ENCODE results near the gene PFKL.

Gene PFKL

DNA sequence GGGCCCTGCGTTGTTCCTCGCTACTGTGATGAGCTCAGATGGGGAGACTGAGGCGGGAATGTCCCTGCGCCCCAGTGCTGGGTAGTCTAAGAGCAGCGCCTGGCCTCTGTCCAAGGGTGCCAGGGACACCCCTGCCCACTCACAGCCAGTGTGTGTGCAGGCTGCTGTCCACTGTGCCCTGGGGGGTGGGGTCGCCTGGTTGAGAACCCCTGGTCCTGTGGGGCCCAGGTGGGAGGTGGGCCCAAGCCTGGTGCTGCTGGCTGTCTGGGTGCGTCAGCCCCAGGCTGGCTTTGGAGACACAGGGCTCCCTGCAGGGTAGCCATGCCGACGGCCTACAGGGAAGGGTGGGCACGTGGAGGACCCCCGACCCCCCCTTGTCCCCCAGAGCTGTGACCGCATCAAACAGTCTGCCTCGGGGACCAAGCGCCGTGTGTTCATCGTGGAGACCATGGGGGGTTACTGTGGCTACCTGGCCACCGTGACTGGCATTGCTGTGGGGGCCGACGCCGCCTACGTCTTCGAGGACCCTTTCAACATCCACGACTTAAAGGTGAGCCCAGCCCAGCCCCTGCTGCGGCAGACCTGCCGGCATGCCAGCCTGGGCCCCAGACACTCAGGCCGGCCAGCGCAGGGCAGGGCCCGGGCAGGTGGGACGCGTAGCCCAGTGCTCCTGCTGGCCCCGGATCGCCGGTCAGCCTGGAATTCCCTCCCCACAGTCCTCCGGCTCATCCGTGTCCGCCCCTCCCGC is 24.4 kb downstream of the PFKL start:
- TF ChIP-seq RAD21 (IDR thresholded peaks at IDR 0.05; ENCODE audit: low read depth): no peak
- TF ChIP-seq TEAD4 (IDR thresholded peaks at IDR 0.05): no peak
- no peak for TF ChIP-seq CREB1 (IDR thresholded peaks at IDR 0.05; ENCODE audit: low read depth)
- no peak for TF ChIP-seq FOXM1 (IDR thresholded peaks at IDR 0.05; ENCODE audit: borderline replicate concordance, low read depth)
- TF ChIP-seq CEBPB (IDR thresholded peaks at IDR 0.05): no peak
- no peak for TF ChIP-seq ZBTB7A (IDR thresholded peaks at IDR 0.05; ENCODE audit: low read depth)
- TF ChIP-seq, protein P1, sequence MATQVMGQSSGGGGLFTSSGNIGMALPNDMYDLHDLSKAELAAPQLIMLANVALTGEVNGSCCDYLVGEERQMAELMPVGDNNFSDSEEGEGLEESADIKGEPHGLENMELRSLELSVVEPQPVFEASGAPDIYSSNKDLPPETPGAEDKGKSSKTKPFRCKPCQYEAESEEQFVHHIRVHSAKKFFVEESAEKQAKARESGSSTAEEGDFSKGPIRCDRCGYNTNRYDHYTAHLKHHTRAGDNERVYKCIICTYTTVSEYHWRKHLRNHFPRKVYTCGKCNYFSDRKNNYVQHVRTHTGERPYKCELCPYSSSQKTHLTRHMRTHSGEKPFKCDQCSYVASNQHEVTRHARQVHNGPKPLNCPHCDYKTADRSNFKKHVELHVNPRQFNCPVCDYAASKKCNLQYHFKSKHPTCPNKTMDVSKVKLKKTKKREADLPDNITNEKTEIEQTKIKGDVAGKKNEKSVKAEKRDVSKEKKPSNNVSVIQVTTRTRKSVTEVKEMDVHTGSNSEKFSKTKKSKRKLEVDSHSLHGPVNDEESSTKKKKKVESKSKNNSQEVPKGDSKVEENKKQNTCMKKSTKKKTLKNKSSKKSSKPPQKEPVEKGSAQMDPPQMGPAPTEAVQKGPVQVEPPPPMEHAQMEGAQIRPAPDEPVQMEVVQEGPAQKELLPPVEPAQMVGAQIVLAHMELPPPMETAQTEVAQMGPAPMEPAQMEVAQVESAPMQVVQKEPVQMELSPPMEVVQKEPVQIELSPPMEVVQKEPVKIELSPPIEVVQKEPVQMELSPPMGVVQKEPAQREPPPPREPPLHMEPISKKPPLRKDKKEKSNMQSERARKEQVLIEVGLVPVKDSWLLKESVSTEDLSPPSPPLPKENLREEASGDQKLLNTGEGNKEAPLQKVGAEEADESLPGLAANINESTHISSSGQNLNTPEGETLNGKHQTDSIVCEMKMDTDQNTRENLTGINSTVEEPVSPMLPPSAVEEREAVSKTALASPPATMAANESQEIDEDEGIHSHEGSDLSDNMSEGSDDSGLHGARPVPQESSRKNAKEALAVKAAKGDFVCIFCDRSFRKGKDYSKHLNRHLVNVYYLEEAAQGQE (IDR thresholded peaks at IDR 0.05; ENCODE audit: low read depth): no peak
- TF ChIP-seq EP300 (IDR thresholded peaks at IDR 0.05; ENCODE audit: borderline replicate concordance): no peak
- no peak for TF ChIP-seq YY1 (IDR thresholded peaks at IDR 0.05; ENCODE audit: low read depth)
- no peak for TF ChIP-seq EGR1 (IDR thresholded peaks at IDR 0.05)
- no peak for TF ChIP-seq TAF1 (IDR thresholded peaks at IDR 0.05; ENCODE audit: low read depth)

DNA sequence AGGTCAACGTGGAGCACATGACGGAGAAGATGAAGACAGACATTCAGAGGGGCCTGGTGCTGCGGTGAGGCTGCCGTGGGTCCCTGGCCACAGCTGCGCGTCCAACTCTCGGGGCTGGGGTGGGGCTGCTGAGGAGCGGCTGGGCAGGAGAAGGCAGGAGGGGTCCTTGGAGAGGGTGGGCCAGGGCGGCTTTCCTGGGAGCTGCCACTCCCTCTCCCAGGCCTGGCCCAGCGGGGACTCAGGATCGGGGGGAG is 24.9 kb downstream of the PFKL start:
- TF ChIP-seq TEAD4 (IDR thresholded peaks at IDR 0.05) (no peak), EP300 (IDR thresholded peaks at IDR 0.05; ENCODE audit: borderline replicate concordance) (no peak), TCF12 (IDR thresholded peaks at IDR 0.05; ENCODE audit: low read depth) (no peak), YY1 (IDR thresholded peaks at IDR 0.05; ENCODE audit: low read depth) (no peak), TAF1 (IDR thresholded peaks at IDR 0.05; ENCODE audit: low read depth) (no peak), FOXM1 (IDR thresholded peaks at IDR 0.05; ENCODE audit: borderline replicate concordance, low read depth) (no peak), NFIC (IDR thresholded peaks at IDR 0.05) (no peak), CEBPB (IDR thresholded peaks at IDR 0.05) (no peak), ZBTB7A (IDR thresholded peaks at IDR 0.05; ENCODE audit: low read depth) (no peak), EGR1 (IDR thresholded peaks at IDR 0.05) (no peak), CREB1 (IDR thresholded peaks at IDR 0.05; ENCODE audit: low read depth) (no peak), RAD21 (IDR thresholded peaks at IDR 0.05; ENCODE audit: low read depth) (no peak)
- TF ChIP-seq, protein P2, sequence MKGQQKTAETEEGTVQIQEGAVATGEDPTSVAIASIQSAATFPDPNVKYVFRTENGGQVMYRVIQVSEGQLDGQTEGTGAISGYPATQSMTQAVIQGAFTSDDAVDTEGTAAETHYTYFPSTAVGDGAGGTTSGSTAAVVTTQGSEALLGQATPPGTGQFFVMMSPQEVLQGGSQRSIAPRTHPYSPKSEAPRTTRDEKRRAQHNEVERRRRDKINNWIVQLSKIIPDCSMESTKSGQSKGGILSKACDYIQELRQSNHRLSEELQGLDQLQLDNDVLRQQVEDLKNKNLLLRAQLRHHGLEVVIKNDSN (IDR thresholded peaks at IDR 0.05): no peak
- TF ChIP-seq, protein P1 (IDR thresholded peaks at IDR 0.05; ENCODE audit: low read depth): no peak
- TF ChIP-seq, protein P3, sequence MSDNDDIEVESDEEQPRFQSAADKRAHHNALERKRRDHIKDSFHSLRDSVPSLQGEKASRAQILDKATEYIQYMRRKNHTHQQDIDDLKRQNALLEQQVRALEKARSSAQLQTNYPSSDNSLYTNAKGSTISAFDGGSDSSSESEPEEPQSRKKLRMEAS (IDR thresholded peaks at IDR 0.05): no peak

DNA sequence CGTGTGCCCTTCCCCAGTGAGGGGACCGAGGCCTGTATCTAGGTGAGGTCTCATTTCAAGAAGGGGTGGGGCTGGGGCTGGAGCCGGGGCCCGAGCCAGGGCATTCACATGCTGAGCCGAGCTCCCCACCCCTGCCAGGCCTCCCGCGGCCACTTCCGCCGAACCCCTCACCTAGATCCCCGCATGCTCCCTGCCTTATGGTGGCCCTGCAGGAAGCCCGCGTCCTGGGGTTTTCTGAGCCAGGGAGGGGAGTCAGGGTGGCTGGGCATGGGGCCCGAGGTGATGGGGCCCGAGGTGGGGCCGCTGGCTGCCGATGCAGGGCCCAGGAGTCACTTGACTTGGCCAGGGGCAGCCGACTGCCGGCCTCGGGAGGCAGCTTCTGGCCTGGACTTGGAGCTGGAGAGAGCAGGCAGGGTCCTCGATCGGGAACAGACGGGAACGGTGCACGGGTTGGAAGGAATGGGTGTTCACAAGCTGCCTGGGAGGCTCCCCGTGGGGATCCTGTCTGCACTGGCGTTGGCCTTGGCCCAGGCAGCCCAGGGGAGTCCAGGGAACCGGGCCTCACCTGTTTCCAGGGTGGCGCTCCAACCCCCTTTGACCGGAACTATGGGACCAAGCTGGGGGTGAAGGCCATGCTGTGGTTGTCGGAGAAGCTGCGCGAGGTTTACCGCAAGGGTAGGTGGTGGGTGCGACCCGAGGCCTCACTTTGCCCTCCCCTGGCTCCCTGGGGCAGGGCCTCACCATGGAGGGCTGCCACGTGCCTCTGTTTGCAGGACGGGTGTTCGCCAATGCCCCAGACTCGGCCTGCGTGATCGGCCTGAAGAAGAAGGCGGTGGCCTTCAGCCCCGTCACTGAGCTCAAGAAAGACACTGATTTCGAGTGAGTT is 25.8 kb downstream of the PFKL start:
- TF ChIP-seq EGR1 (IDR thresholded peaks at IDR 0.05): no peak
- TF ChIP-seq, protein P1 (IDR thresholded peaks at IDR 0.05; ENCODE audit: low read depth): no peak
- TF ChIP-seq CREB1 (IDR thresholded peaks at IDR 0.05; ENCODE audit: low read depth): no peak
- TF ChIP-seq EP300 (IDR thresholded peaks at IDR 0.05; ENCODE audit: borderline replicate concordance): no peak
- no peak for TF ChIP-seq CEBPB (IDR thresholded peaks at IDR 0.05)
- no peak for TF ChIP-seq NFIC (IDR thresholded peaks at IDR 0.05)
- TF ChIP-seq RAD21 (IDR thresholded peaks at IDR 0.05; ENCODE audit: low read depth): no peak
- no peak for TF ChIP-seq TAF1 (IDR thresholded peaks at IDR 0.05; ENCODE audit: low read depth)
- TF ChIP-seq ZBTB7A (IDR thresholded peaks at IDR 0.05; ENCODE audit: low read depth): no peak
- no peak for TF ChIP-seq YY1 (IDR thresholded peaks at IDR 0.05; ENCODE audit: low read depth)
- TF ChIP-seq, protein P2 (IDR thresholded peaks at IDR 0.05): no peak

DNA sequence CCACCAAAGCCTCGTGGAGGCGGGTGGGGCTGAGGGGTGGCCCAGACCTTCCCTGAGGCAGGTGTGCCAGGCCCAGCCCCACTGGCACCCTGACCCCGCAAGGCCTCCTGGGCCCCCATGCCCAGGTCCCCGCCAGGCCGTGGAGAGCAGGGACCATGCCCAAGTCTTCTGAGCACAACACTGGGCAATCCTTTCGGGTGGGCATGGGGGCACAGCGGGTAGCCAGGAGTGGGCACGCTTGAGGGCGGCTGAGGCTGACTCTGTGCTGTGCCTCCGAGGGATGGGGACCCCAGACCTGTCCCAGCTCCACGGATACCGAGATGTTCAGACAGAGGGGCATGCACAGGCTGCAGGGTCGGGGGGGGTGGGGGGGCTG is 26.4 kb downstream of the PFKL start:
- no peak for TF ChIP-seq NFIC (IDR thresholded peaks at IDR 0.05)
- TF ChIP-seq CEBPB (IDR thresholded peaks at IDR 0.05): no peak
- TF ChIP-seq, protein P3 (IDR thresholded peaks at IDR 0.05): no peak
- TF ChIP-seq, protein P1 (IDR thresholded peaks at IDR 0.05; ENCODE audit: low read depth): no peak
- TF ChIP-seq CREB1 (IDR thresholded peaks at IDR 0.05; ENCODE audit: low read depth): no peak
- TF ChIP-seq ZBTB7A (IDR thresholded peaks at IDR 0.05; ENCODE audit: low read depth): no peak
- no peak for TF ChIP-seq TAF1 (IDR thresholded peaks at IDR 0.05; ENCODE audit: low read depth)
- TF ChIP-seq RAD21 (IDR thresholded peaks at IDR 0.05; ENCODE audit: low read depth): no peak
- no peak for TF ChIP-seq YY1 (IDR thresholded peaks at IDR 0.05; ENCODE audit: low read depth)
